Measurements from ENCODE around the gene SLK. TPM values are rescaled to one million over a fixed set of nuclear protein-coding genes. Genes with fewer than 3 reads are reported as not detected.

The SLK gene
- polyA plus RNA-seq, 1 of the 3 experiments (the other 2 are of a cell fraction) = 4.0 TPM

GRCh38 chr10:103933557-103934121 lies 33.3 kb upstream of the SLK start:
- Histone ChIP-seq H3K36me3 (replicated peaks in 1 of 2; ENCODE audit: control insufficient read depth in 1 of 2, insufficient read depth in 2 of 2, low read length in 1 of 2) (no peaks in the 10 kb centered on the region), H3K27me3 (ENCODE audit: insufficient read depth) (no peaks in the 10 kb centered on the region), H3K79me2 (ENCODE audit: insufficient read depth) (no peaks in the 10 kb centered on the region), H3K9me3 (no peaks in the 10 kb centered on the region), H3K9me2 (no peaks in the 10 kb centered on the region), H3K4me1 (ENCODE audit: control insufficient read depth in 1 of 2, insufficient read depth in 2 of 2, low read depth in 1 of 2, low read length in 1 of 2) (peaks cover 0 to 13% of the 10 kb centered on the region in 2 experiments; a peak in 1 of 4 replicates), H3F3A (replicated peaks; ENCODE audit: insufficient read depth) (no peaks in the 10 kb centered on the region), H2AFZ (ENCODE audit: low read depth) (no peak overlapping the region), H3K27ac (ENCODE audit: low read depth in 2 of 2, low read length in 1 of 2) (no peak overlapping the region), H3K9ac (no peak overlapping the region), H3K4me3 (ENCODE audit: low read depth in 2 of 2, low read length in 1 of 2) (no peak overlapping the region), H3K4me2 (no peak overlapping the region), H4K20me1 (ENCODE audit: insufficient read depth) (no peaks in the 10 kb centered on the region)
- TF ChIP-seq CHD2 (IDR thresholded peaks at IDR 0.05; ENCODE audit: low read length, partially characterized antibody) (no peak), FOXJ3 (CRISPR knock-in tag; IDR thresholded peaks at IDR 0.05) (no peak), EZH2phosphoT487 (IDR thresholded peaks at IDR 0.05; ENCODE audit: borderline replicate concordance, low read depth) (no peak), RFX5 (IDR thresholded peaks at IDR 0.05; ENCODE audit: low read length) (no peak), TEAD4 (IDR thresholded peaks at IDR 0.05; ENCODE audit: borderline replicate concordance, insufficient read depth) (no peak), IRF3 (IDR thresholded peaks at IDR 0.05; ENCODE audit: low read depth, low read length) (no peak), NFIC (IDR thresholded peaks at IDR 0.05; ENCODE audit: borderline replicate concordance) (no peak)
- 87% methylated on average over 2 of the region's 4 CpGs for WGBS (ENCODE audit: low lambda C conversion rate)
- ChIA-PET CTCF (interaction anchor here (1.5 kb wide), 1 partner anchor 341 kb away, joined by 3 read pairs; no protein-coding TSS in a partner anchor), POLR2A (no interaction called here)
- no peak for DNase-seq

- H3K9ac ChIP-seq = no peak overlapping the region
- peaks cover 0 to 11% of the 10 kb centered on the region in 2 experiments; a peak in 1 of 4 replicates for H3K4me1 ChIP-seq (ENCODE audit: control insufficient read depth in 1 of 2, insufficient read depth in 2 of 2, low read depth in 1 of 2, low read length in 1 of 2)
- no peak for TF ChIP-seq FOXJ3 (CRISPR knock-in tag; IDR thresholded peaks at IDR 0.05)
- no peak for TF ChIP-seq TCF12 (IDR thresholded peaks at IDR 0.05)
- no peak for TF ChIP-seq TEAD4 (IDR thresholded peaks at IDR 0.05; ENCODE audit: borderline replicate concordance, insufficient read depth)
- no peak for TF ChIP-seq JUND (IDR thresholded peaks at IDR 0.05)
- TF ChIP-seq RCOR1 (IDR thresholded peaks at IDR 0.05; ENCODE audit: low read length) = no peak
- 87% methylated on average over 6 of the region's 6 CpGs for WGBS (ENCODE audit: low lambda C conversion rate)
- H3K4me2 ChIP-seq = no peak overlapping the region
- H3K9me3 ChIP-seq = no peaks in the 10 kb centered on the region
- no peaks in the 10 kb centered on the region for H3K9me2 ChIP-seq
- no peak overlapping the region for H2AFZ ChIP-seq (ENCODE audit: low read depth)
- H3K27me3 ChIP-seq (ENCODE audit: insufficient read depth) = no peaks in the 10 kb centered on the region
- H3K36me3 ChIP-seq (replicated peaks in 1 of 2; ENCODE audit: control insufficient read depth in 1 of 2, insufficient read depth in 2 of 2, low read length in 1 of 2) = no peaks in the 10 kb centered on the region
- ChIA-PET POLR2A (no interaction called here), CTCF (interaction anchor here (1.5 kb wide), 1 partner anchor 340 kb away, joined by 3 read pairs; no protein-coding TSS in a partner anchor)
- no peak overlapping the region for H3K27ac ChIP-seq (ENCODE audit: low read depth in 2 of 2, low read length in 1 of 2)
- H3F3A ChIP-seq (replicated peaks; ENCODE audit: insufficient read depth) = no peaks in the 10 kb centered on the region
- H3K4me3 ChIP-seq (ENCODE audit: low read depth in 2 of 2, low read length in 1 of 2) = no peak overlapping the region
- no peaks in the 10 kb centered on the region for H3K79me2 ChIP-seq (ENCODE audit: insufficient read depth)
- DNase-seq = no peak
- no peaks in the 10 kb centered on the region for H4K20me1 ChIP-seq (ENCODE audit: insufficient read depth)
Measured at GRCh38 chr10:103934308-103934707, 32.6 kb upstream of the SLK start.

GRCh38 chr10:103936022-103936421 lies 30.9 kb upstream of the SLK start:
- H3K4me1 ChIP-seq (ENCODE audit: control insufficient read depth in 1 of 2, insufficient read depth in 2 of 2, low read depth in 1 of 2, low read length in 1 of 2) = peaks cover 0 to 5% of the 10 kb centered on the region in 2 experiments; a peak in 1 of 4 replicates
- no peak overlapping the region for H3K27ac ChIP-seq (ENCODE audit: low read depth in 2 of 2, low read length in 1 of 2)
- no peaks in the 10 kb centered on the region for H3F3A ChIP-seq (replicated peaks; ENCODE audit: insufficient read depth)
- H3K27me3 ChIP-seq (ENCODE audit: insufficient read depth) = no peaks in the 10 kb centered on the region
- no peaks in the 10 kb centered on the region for H3K9me3 ChIP-seq
- no peak overlapping the region for H3K9ac ChIP-seq
- peak; percentile 24 for DNase-seq
- H3K4me2 ChIP-seq = no peak overlapping the region
- ChIA-PET POLR2A (no interaction called here), CTCF (interaction anchor here (1.1 kb wide), 1 partner anchor 186 kb away, joined by 3 read pairs; the partner anchor contains the start of gene SFR1)
- H4K20me1 ChIP-seq (ENCODE audit: insufficient read depth) = no peaks in the 10 kb centered on the region
- 61% methylated on average over 6 of the region's 6 CpGs for WGBS (ENCODE audit: low lambda C conversion rate)
- H2AFZ ChIP-seq (ENCODE audit: low read depth) = no peak overlapping the region
- no peak overlapping the region for H3K4me3 ChIP-seq (ENCODE audit: low read depth in 2 of 2, low read length in 1 of 2)
- H3K9me2 ChIP-seq = no peaks in the 10 kb centered on the region
- no peaks in the 10 kb centered on the region for H3K36me3 ChIP-seq (replicated peaks in 1 of 2; ENCODE audit: control insufficient read depth in 1 of 2, insufficient read depth in 2 of 2, low read length in 1 of 2)
- H3K79me2 ChIP-seq (ENCODE audit: insufficient read depth) = no peaks in the 10 kb centered on the region
- TF ChIP-seq FOXJ3 (CRISPR knock-in tag; IDR thresholded peaks at IDR 0.05) = no peak
- TF ChIP-seq TEAD4 (IDR thresholded peaks at IDR 0.05; ENCODE audit: borderline replicate concordance, insufficient read depth) = no peak
- TF ChIP-seq NFIC (IDR thresholded peaks at IDR 0.05; ENCODE audit: borderline replicate concordance) = no peak
- no peak for TF ChIP-seq CTCF (IDR thresholded peaks at IDR 0.05)
- no peak for TF ChIP-seq EZH2phosphoT487 (IDR thresholded peaks at IDR 0.05; ENCODE audit: borderline replicate concordance, low read depth)
- TF ChIP-seq RAD21 (IDR thresholded peaks at IDR 0.05; ENCODE audit: low read length) = no peak
- no peak for TF ChIP-seq SMC3 (IDR thresholded peaks at IDR 0.05; ENCODE audit: low read depth, low read length)
- no peak for TF ChIP-seq RFX5 (IDR thresholded peaks at IDR 0.05; ENCODE audit: low read length)
- no peak for TF ChIP-seq GATA2 (CRISPR knock-in tag; IDR thresholded peaks at IDR 0.05)
- TF ChIP-seq MXI1 (IDR thresholded peaks at IDR 0.05; ENCODE audit: low read depth, low read length) = no peak
- TF ChIP-seq, protein P1, sequence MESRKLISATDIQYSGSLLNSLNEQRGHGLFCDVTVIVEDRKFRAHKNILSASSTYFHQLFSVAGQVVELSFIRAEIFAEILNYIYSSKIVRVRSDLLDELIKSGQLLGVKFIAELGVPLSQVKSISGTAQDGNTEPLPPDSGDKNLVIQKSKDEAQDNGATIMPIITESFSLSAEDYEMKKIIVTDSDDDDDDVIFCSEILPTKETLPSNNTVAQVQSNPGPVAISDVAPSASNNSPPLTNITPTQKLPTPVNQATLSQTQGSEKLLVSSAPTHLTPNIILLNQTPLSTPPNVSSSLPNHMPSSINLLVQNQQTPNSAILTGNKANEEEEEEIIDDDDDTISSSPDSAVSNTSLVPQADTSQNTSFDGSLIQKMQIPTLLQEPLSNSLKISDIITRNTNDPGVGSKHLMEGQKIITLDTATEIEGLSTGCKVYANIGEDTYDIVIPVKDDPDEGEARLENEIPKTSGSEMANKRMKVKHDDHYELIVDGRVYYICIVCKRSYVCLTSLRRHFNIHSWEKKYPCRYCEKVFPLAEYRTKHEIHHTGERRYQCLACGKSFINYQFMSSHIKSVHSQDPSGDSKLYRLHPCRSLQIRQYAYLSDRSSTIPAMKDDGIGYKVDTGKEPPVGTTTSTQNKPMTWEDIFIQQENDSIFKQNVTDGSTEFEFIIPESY (IDR thresholded peaks at IDR 0.05; ENCODE audit: borderline replicate concordance, low read depth) = no peak
- no peak for TF ChIP-seq JUND (IDR thresholded peaks at IDR 0.05)
